ENCODE data around the gene AP1G2.

AP1G2 gene

GRCh38 chr14:23518709-23519108, 48.9 kb downstream of the AP1G2 start:
- no peak for DNase-seq (ENCODE audit: low read depth in 2 of 2)

- DNase-seq (ENCODE audit: low read depth in 2 of 2), result no peak
These were observed 49.8 kb downstream of the AP1G2 start for GRCh38 chr14:23517650-23518326.

DNA sequence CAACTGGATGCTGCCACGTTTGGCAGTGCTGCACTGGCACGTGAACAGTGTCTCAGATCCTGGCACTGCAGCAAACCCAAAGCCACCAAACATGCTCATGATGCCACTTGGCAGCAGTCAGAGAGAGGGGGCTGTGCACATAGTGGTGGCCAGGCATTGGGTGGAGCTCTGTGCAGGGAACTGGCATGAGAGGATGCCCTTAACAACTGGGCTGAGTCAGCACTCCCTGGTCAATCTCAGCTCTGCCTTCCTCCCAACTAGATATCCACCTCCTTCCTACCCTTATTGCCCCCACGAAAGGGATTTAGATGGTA, 53.0 kb downstream of the AP1G2 start:
- no peak for DNase-seq (ENCODE audit: low read depth in 2 of 2)

DNA sequence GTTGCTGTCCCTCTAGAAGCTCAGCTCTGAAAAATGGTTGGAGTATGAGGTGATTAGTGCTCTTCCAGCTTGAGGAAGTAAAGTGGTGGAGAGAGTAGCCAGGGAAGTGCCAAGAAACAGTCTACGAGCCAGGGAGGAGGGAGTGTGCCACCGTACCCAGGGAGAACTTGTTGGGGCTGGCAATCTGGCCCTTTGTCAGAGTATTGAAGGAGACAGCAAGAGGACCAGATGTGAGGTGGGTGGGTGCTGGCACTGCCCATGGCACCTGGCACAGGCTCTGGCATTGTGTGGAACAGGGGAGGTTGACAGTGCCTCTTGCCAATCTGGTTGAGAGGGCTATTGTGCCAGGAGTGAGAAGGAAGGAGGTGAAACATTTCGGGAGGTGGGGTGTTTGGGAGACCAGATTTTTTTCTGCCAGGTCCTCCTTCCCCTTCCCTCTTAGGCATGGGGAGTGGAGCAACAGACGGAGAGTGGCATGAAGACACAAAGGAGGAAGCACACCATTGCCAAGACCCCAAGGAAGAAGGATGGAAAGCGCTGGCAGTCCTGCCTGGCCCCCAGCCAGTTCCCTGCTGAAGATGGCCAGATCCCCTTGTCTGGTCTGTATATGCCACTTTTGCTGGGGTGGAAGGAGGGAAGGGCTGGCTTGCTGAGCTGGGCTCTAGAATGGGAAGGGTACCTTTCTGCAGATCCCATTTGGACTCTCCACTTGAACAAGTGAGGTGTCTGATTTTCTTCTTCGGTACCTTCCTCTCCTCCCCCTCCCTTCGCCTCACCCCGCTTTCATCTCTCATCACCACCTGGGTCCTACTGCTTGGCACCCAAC, 53.6 kb downstream of the AP1G2 start:
- DNase-seq (ENCODE audit: low read depth in 2 of 2), result no peak

DNA sequence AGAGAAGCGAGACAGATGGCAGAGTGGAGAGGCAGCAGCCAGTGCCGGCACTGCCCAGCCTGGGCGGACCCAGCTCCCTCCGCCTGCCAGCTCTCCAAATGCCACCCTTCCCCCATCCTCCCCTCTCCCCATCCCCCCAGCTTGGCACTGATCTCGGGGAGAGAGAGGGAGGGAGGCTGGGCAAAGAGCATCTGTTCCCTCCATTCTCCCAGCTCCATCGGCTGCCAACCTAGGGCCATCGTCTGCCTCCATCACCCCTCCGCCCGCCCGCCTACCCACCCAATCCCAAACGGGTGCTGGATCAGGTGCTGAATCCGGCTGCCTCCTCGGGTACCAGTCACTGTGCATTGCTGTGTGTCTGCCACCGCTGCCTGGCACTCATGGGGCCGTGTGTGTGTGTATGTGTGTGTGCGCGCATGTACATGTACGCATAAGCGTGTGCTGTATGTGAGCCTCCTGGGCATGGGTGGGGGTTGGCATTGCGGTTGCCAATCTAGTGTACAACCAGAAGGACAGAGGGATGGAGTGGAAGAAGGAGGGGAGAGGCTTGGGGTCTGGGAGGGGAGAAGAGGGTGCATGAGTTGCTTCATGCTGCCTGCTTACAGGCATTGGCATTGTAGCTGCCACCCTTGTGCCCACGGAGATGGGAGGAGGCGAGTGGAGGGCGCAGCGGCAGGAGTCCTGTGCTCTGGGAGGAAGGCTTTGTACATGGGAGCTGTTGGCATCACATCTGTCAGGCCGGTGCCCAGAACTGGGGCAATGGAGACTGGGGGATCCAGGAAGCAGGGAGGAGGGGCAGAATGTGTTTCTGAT, 54.4 kb downstream of the AP1G2 start:
- no peak for DNase-seq (ENCODE audit: low read depth in 2 of 2)

GRCh38 chr14:23512156-23512555, 55.4 kb downstream of the AP1G2 start:
- DNase-seq (ENCODE audit: low read depth in 2 of 2), result no peak
